PC-3 (cell line): ENCODE data around the gene CYP11A1. TPM values are rescaled to one million over a fixed set of nuclear protein-coding genes. Genes with fewer than 3 reads are reported as not detected.

Experiments
- ATAC-seq: fragments of 200-7000 bp; cut with Tn5 transposase; 2 replicates; pipeline ENCODE4 v1.9.1; 2020; ENCODE audit warnings: mild to moderate bottlenecking, moderate library complexity
- BruUV-seq: library from RNA; stranded (reverse); fragments of 400-500 nt; replicated peaks from 2 replicates; lab custom pipeline; 2021; lab: Mats Ljungman, UMichigan
- CTCF ChIA-PET: fragments of 300-600 bp; sonication (Branson Sonifier 250); formaldehyde crosslinking; loops from one replicate; lab custom pipeline; 2022; ENCODE audit warnings: antibody characterized with exemption; lab: Charles Lee
- POLR2A ChIA-PET: fragments of 300-600 bp; sonication (Branson Sonifier 250); formaldehyde crosslinking; loops from one replicate; lab custom pipeline; 2022; ENCODE audit warnings: antibody characterized with exemption; ENCODE audit not compliant: unreplicated experiment; lab: Charles Lee
- DNase-seq: peaks from one replicate; pipeline ENCODE4 v3.0.0-alpha.2; 2015
- H2AFZ ChIP-seq: fragments of 300-600 bp; sonication (generic); 2 replicates; pipeline ENCODE4 v1.6.0; 2016; ENCODE audit warnings: antibody characterized with exemption, low read length
- H3F3A ChIP-seq: fragments of 300-600 bp; sonication (generic); one replicate; pipeline ENCODE4 v1.6.0; 2017; ENCODE audit warnings: antibody characterized with exemption, low read length, control low read depth, mild to moderate bottlenecking; ENCODE audit not compliant: unreplicated experiment
- H3K27ac ChIP-seq: fragments of 300-600 bp; sonication (generic); 2 replicates; pipeline ENCODE4 v1.5.1; 2016; ENCODE audit warnings: mild to moderate bottlenecking, low read length
- H3K27me3 ChIP-seq: fragments of 300-600 bp; sonication (generic); 2 replicates; pipeline ENCODE4 v1.6.1; 2016; ENCODE audit warnings: low read length, mixed read lengths
- H3K36me3 ChIP-seq: fragments of 300-600 bp; sonication (generic); 2 replicates; pipeline ENCODE4 v1.6.1; 2016; ENCODE audit warnings: low read depth, mixed run types, low read length, mixed read lengths
- H3K4me1 ChIP-seq: fragments of 300-600 bp; sonication (generic); 2 replicates; pipeline ENCODE4 v1.5.1; 2016; ENCODE audit warnings: low read length; ENCODE audit not compliant: insufficient read depth
- H3K4me2 ChIP-seq: fragments of 300-600 bp; sonication (generic); 2 replicates; pipeline ENCODE4 v1.6.0; 2016; ENCODE audit warnings: low read length
- H3K4me3 ChIP-seq: fragments of 300-600 bp; sonication (generic); 2 replicates; pipeline ENCODE4 v1.5.1; 2016; ENCODE audit warnings: mild to moderate bottlenecking, low read length, mixed read lengths
- H3K79me2 ChIP-seq: fragments of 300-600 bp; sonication (generic); 2 replicates; pipeline ENCODE4 v1.6.1; 2017; ENCODE audit warnings: low read length, mixed read lengths
- H3K9ac ChIP-seq: fragments of 300-600 bp; sonication (generic); 2 replicates; pipeline ENCODE4 v1.6.0; 2016; ENCODE audit warnings: mild to moderate bottlenecking, low read length
- H3K9me2 ChIP-seq: fragments of 300-600 bp; sonication (generic); replicated peaks from 2 replicates; pipeline ENCODE4 v1.6.1; 2016; ENCODE audit warnings: mixed run types, low read length, mixed read lengths
- H3K9me3 ChIP-seq: fragments of 300-600 bp; sonication (generic); 2 replicates; pipeline ENCODE4 v1.6.1; 2016; ENCODE audit warnings: low read length, mixed read lengths
- H4K20me1 ChIP-seq: fragments of 300-600 bp; sonication (generic); 2 replicates; pipeline ENCODE4 v1.6.1; 2016; ENCODE audit warnings: low read length, mixed read lengths
- CTCF ChIP-seq: fragments of 300-600 bp; sonication (generic); conservative IDR thresholded peaks from 2 replicates; pipeline ENCODE4 v1.5.1; 2017; ENCODE audit warnings: antibody characterized with exemption, low read depth, mild to moderate bottlenecking, low read length
- EZH2 ChIP-seq: fragments of 300-600 bp; sonication (generic); IDR thresholded peaks from one replicate; pipeline ENCODE4 v1.6.1; 2017; ENCODE audit warnings: antibody characterized with exemption, mild to moderate bottlenecking, low read length; ENCODE audit not compliant: unreplicated experiment
- EZH2phosphoT487 ChIP-seq: fragments of 300-600 bp; sonication (generic); IDR thresholded peaks from 2 replicates; pipeline ENCODE4 v1.6.1; 2018; ENCODE audit warnings: mild to moderate bottlenecking, antibody characterized with exemption, low read length, borderline replicate concordance
- intact Hi-C: fragments of 100-400 bp; cut with micrococcal nuclease; formaldehyde crosslinking; loops from 2 replicates; pipeline ENCODE4 v1.9.0; 2023
- total RNA-seq: library from RNA; depleted of rRNA; stranded (reverse); fragments of >200 nt; gene quantifications from 2 replicates; pipeline ENCODE4 v1.2.3, GENCODE V29; 2014

Gene CYP11A1
- total RNA-seq, 1 experiment from 2014 or later = 0.18 TPM

GRCh38 chr15:74320352-74321247 is 46.8 kb downstream of the CYP11A1 start:
- H3K27me3 ChIP-seq = no peaks in the 10 kb centered on the region
- no peak overlapping the region for H2AFZ ChIP-seq
- no peak overlapping the region for H3K4me3 ChIP-seq
- H3K4me2 ChIP-seq = no peak overlapping the region
- no peaks in the 10 kb centered on the region for H3K9me3 ChIP-seq
- no peaks in the 10 kb centered on the region for H3K4me1 ChIP-seq
- H3K9me2 ChIP-seq = no peaks in the 10 kb centered on the region
- no peaks in the 10 kb centered on the region for H3K79me2 ChIP-seq
- ChIA-PET POLR2A (interaction anchor here (0.5 kb wide), 1 partner anchor 269 kb away, joined by 4 read pairs; no protein-coding TSS in a partner anchor), CTCF (interaction anchor here (0.5 to 0.6 kb wide), 3 partner anchors 9 to 539 kb away, joined by 3 to 8 read pairs (median 4); no protein-coding TSS in a partner anchor)
- ATAC-seq = peak; percentile 50; the same call in 1 of the 2 replicates
- no TSS peak for BruUV-seq
- no peak for TF ChIP-seq EZH2phosphoT487
- TF ChIP-seq CTCF = peak; percentile 73
- TF ChIP-seq EZH2 = no peak
- no peaks in the 10 kb centered on the region for H4K20me1 ChIP-seq
- no peak overlapping the region for H3K9ac ChIP-seq
- intact Hi-C loops = loop anchor here (5.0 kb wide), 1 partner anchor 193 kb away; no protein-coding TSS in a partner anchor
- no peaks in the 10 kb centered on the region for H3K36me3 ChIP-seq
- peak; percentile 67 for DNase-seq
- H3F3A ChIP-seq = no peaks in the 10 kb centered on the region
- no peak overlapping the region for H3K27ac ChIP-seq

- no peak for DNase-seq
Observed at GRCh38 chr15:74319596-74320351, 47.7 kb downstream of the CYP11A1 start.

More at GRCh38 chr15:74319596-74320351, 47.7 kb downstream of the CYP11A1 start:
- Histone ChIP-seq H3K36me3 (no peaks in the 10 kb centered on the region), H3K27ac (no peak overlapping the region), H3K9me2 (no peaks in the 10 kb centered on the region), H3K27me3 (no peaks in the 10 kb centered on the region), H3K4me2 (no peak overlapping the region), H2AFZ (no peak overlapping the region), H4K20me1 (no peaks in the 10 kb centered on the region), H3K79me2 (no peaks in the 10 kb centered on the region), H3K9ac (no peak overlapping the region), H3K4me1 (no peaks in the 10 kb centered on the region), H3K9me3 (no peaks in the 10 kb centered on the region), H3K4me3 (no peak overlapping the region), H3F3A (no peaks in the 10 kb centered on the region)
- no peak for ATAC-seq
- TF ChIP-seq EZH2 = no peak
- no peak for TF ChIP-seq EZH2phosphoT487
- TF ChIP-seq CTCF = no peak
- intact Hi-C loops = loop anchor here (5.0 kb wide), 1 partner anchor 192 kb away; no protein-coding TSS in a partner anchor
- ChIA-PET POLR2A (no interaction called here), CTCF (interaction anchor here (0.7 kb wide), 1 partner anchor 280 kb away, joined by 3 read pairs; no protein-coding TSS in a partner anchor)
- no TSS peak for BruUV-seq
